Upper lobe of right lung (tissue), 1 donor: ENCODE results near the gene SH3BGRL. TPM values are rescaled to one million over a fixed set of nuclear protein-coding genes. Genes with fewer than 3 reads are reported as not detected.

Experiments
- ATAC-seq: fragments of 200-7000 bp; cut with Tn5 transposase; one replicate; pipeline ENCODE4 v1.9.1; 2020; ENCODE audit warnings: mild to moderate bottlenecking, moderate library complexity
- DNase-seq: peaks from one replicate; pipeline ENCODE4 v3.0.0-alpha.2; 2020
- H3K27ac ChIP-seq: fragments of 200-600 bp; one replicate; pipeline ENCODE4 v1.8.0; 2022
- H3K27me3 ChIP-seq: fragments of 200-600 bp; one replicate; pipeline ENCODE4 v1.8.0; 2022; ENCODE audit warnings: mild to moderate bottlenecking
- H3K36me3 ChIP-seq: fragments of 200-600 bp; one replicate; pipeline ENCODE4 v1.8.0; 2022
- H3K4me1 ChIP-seq: fragments of 200-600 bp; one replicate; pipeline ENCODE4 v1.8.0; 2022
- H3K4me3 ChIP-seq: fragments of 200-600 bp; one replicate; pipeline ENCODE4 v1.8.0; 2022; ENCODE audit warnings: mild to moderate bottlenecking
- H3K9me3 ChIP-seq: fragments of 200-600 bp; one replicate; pipeline ENCODE4 v1.8.0; 2022
- intact Hi-C: fragments of 100-400 bp; cut with DNase I; formaldehyde crosslinking; loops from one replicate; pipeline ENCODE4 v1.11.0; 2022
- total RNA-seq: library from RNA; stranded (reverse); fragmentation: NEBNext Ultra II Directional; extraction: Animal tissue kit (Norgen Biotek cat#: 25700); gene quantifications from one replicate; pipeline ENCODE4 v1.2.1, GENCODE V29; 2021
- TF ChIP-seq, protein P1 (sequence below): fragments of 200-600 bp; IDR thresholded peaks from one replicate; pipeline ENCODE4 v1.8.0; 2022; ENCODE audit warnings: antibody characterized with exemption
- donor health status: DM: no; HTN: yes; CAD: no; lungs with severe emphysema.

The SH3BGRL gene
- total RNA-seq, 1 donor from 2014 or later, result 144 TPM

DNA sequence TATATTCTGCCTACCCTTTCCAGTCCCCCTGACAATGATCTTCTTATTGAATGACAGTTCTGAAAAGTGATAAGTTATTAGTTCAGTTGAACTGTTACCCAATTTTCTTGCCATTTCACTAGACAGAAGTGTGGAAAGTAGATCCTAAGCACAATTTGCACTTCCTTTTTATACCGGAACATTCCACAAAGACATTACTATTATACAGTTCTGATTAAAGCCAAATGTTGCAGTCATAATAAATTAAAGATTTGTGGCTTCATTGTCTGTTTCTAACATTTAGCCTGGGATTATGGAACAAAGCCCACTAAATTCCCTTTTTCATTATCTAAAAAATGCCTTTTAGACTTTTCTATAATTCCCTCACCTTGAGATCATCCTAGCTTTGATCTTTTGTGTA is 13.8 kb downstream of the SH3BGRL start:
- H3K4me3 ChIP-seq, result no peak overlapping the region
- intact Hi-C loops, result no loop called here
- no peaks in the 10 kb centered on the region for H3K4me1 ChIP-seq
- no peaks in the 10 kb centered on the region for H3K36me3 ChIP-seq
- H3K27me3 ChIP-seq, result no peaks in the 10 kb centered on the region
- no peak overlapping the region for H3K27ac ChIP-seq
- DNase-seq (no peak), ATAC-seq (no peak)
- H3K9me3 ChIP-seq, result no peaks in the 10 kb centered on the region
- TF ChIP-seq, protein P1, sequence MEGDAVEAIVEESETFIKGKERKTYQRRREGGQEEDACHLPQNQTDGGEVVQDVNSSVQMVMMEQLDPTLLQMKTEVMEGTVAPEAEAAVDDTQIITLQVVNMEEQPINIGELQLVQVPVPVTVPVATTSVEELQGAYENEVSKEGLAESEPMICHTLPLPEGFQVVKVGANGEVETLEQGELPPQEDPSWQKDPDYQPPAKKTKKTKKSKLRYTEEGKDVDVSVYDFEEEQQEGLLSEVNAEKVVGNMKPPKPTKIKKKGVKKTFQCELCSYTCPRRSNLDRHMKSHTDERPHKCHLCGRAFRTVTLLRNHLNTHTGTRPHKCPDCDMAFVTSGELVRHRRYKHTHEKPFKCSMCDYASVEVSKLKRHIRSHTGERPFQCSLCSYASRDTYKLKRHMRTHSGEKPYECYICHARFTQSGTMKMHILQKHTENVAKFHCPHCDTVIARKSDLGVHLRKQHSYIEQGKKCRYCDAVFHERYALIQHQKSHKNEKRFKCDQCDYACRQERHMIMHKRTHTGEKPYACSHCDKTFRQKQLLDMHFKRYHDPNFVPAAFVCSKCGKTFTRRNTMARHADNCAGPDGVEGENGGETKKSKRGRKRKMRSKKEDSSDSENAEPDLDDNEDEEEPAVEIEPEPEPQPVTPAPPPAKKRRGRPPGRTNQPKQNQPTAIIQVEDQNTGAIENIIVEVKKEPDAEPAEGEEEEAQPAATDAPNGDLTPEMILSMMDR, result no peak

DNA sequence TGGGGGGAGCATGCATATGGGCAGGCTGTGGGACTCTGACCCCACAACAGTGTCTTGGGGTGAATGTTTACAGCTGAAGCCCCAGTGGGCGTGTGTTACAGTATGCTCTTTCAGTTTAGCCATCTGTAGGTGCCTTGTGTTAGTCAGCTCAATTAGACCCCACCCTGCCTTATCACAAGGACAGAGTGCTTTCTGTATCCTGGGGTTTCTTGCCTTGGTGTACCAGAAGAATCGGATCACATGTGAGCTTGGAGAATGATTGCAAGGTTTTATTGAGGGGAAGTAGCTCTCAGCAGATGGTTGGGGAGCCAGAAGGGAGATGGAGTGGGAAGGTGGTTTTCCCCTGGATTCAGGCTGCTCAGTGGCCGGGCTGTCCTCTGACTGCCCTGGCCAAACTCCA is 27.3 kb downstream of the SH3BGRL start:
- Histone ChIP-seq H3K27me3 (no peaks in the 10 kb centered on the region), H3K9me3 (no peaks in the 10 kb centered on the region), H3K4me1 (no peaks in the 10 kb centered on the region), H3K27ac (no peak overlapping the region), H3K36me3 (no peaks in the 10 kb centered on the region), H3K4me3 (no peak overlapping the region)
- ATAC-seq (no peak), DNase-seq (no peak)
- TF ChIP-seq, protein P1, result no peak
- intact Hi-C loops, result no loop called here

DNA sequence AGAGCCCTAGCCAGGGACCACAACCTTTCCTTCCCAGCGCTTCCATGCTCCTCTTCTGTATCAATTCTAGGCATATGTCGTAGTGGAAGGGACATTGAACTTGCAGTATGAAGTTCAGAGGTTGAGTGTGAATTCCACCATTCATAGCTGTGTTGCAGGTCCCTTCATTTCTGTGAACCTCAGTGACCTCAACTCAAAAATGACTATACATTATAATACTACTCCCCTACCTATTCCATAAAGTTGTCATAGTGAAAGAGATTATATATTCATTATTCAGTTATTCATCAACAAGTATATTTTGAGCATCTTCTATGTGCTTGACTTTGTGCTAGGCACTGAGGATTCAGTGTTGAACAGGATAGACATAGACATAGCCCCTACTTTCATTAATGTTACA is 28.0 kb downstream of the SH3BGRL start:
- Histone ChIP-seq H3K27me3 (no peaks in the 10 kb centered on the region), H3K4me3 (no peak overlapping the region), H3K36me3 (no peaks in the 10 kb centered on the region), H3K4me1 (no peaks in the 10 kb centered on the region), H3K9me3 (no peaks in the 10 kb centered on the region), H3K27ac (no peak overlapping the region)
- TF ChIP-seq, protein P1, result no peak
- ATAC-seq (no peak), DNase-seq (no peak)
- intact Hi-C loops, result no loop called here

DNA sequence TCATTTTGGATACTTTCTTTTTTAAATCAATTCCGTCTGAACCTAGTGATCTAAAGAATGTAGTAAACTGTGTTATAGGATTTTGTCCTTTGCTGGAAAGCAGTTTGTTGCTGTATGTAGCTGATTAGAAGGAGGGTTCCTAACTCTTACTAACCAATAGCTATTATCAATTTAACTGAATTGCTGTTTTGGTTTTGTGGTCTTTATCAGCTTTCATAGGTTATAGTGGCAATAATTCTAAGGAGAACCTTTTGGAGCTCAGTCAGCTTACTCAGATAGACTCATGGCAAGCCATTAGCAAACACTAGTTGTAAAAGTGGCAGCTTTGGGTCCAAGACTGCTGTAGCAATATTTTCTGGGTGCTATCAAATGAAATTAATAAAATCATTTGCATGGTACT is 29.6 kb downstream of the SH3BGRL start:
- TF ChIP-seq, protein P1, result no peak
- Histone ChIP-seq H3K36me3 (no peaks in the 10 kb centered on the region), H3K27ac (no peak overlapping the region), H3K27me3 (no peaks in the 10 kb centered on the region), H3K4me1 (no peaks in the 10 kb centered on the region), H3K9me3 (no peaks in the 10 kb centered on the region), H3K4me3 (no peak overlapping the region)
- ATAC-seq, result no peak
- intact Hi-C loops, result no loop called here
- DNase-seq, result no peak

DNA sequence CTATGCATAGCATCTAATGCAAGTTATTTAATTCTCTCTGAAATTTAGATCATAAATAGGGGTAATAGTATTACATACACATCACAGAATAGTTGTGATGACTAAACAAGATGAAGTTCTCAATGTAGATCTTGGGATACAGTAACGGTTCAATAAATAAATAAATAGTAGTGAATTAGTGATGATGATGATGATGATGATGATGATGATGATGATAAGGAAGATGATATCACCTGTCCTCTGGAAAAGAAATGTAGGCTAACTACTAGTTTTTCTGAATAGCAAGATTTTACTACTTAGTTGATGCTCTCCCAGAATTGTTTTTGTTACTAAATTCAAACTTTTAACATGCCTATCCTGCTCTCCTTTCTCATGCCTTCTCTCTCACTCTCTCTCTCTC is 30.3 kb downstream of the SH3BGRL start:
- no peak for DNase-seq
- no peak overlapping the region for H3K4me3 ChIP-seq
- no peaks in the 10 kb centered on the region for H3K27me3 ChIP-seq
- H3K9me3 ChIP-seq, result no peaks in the 10 kb centered on the region
- H3K36me3 ChIP-seq, result no peaks in the 10 kb centered on the region
- TF ChIP-seq, protein P1, result no peak
- no peak for ATAC-seq
- H3K4me1 ChIP-seq, result no peaks in the 10 kb centered on the region
- no peak overlapping the region for H3K27ac ChIP-seq
- intact Hi-C loops, result no loop called here

DNA sequence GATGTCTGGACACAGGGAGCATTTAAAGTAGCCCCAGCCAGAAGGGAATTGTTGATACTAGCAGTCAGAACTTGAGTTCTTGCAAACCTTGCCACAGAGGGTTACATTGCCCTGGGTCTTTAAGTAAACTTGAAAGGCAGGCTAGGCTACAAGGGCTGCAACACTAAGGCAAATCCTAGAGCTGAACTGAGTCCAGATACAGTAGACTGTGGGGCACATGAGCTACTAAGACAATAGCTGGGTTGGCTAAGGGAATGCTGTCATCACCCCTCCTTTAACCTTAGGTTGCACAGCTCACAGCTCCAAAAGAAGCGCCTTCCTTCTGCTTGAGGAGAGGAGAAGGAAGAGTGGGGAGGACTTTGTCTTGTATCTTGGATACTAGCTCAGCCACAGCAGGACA is 35.6 kb downstream of the SH3BGRL start:
- Histone ChIP-seq H3K4me3 (no peak overlapping the region), H3K27ac (no peak overlapping the region), H3K36me3 (no peaks in the 10 kb centered on the region), H3K9me3 (no peaks in the 10 kb centered on the region), H3K27me3 (no peaks in the 10 kb centered on the region), H3K4me1 (no peaks in the 10 kb centered on the region)
- ATAC-seq, result no peak
- DNase-seq, result no peak
- intact Hi-C loops, result no loop called here
- TF ChIP-seq, protein P1, result no peak
